Measurements from ENCODE around the gene CAMK2D. TPM values are rescaled to one million over a fixed set of nuclear protein-coding genes. Genes with fewer than 3 reads are reported as not detected.
A peak's percentile ranks its signal among the peaks of the same experiment; 100 is the strongest.

CAMK2D gene
- total and polyA plus RNA-seq, 4 donors: 10.1 to 31.0 (median 25.6) TPM

- no peak overlapping the region for H3K27ac ChIP-seq (ENCODE audit: low read depth in 1 of 2, low read length in 2 of 2)
- TF ChIP-seq ATF3 (IDR thresholded peaks at IDR 0.05) (no peak), REST (IDR thresholded peaks at IDR 0.05) (no peak), YY1 (IDR thresholded peaks at IDR 0.05) (no peak)
- H3K4me3 ChIP-seq (ENCODE audit: low read depth in 1 of 3, low read length in 3 of 3): no peak overlapping the region
- no peak overlapping the region for H3K9ac ChIP-seq (ENCODE audit: low read depth in 1 of 2, low read length in 2 of 2)
- no peaks in the 10 kb centered on the region for H3K4me1 ChIP-seq (ENCODE audit: control insufficient read depth in 4 of 4, insufficient read depth in 4 of 4, low read length in 3 of 4)
- no peaks in the 10 kb centered on the region for H3K36me3 ChIP-seq (ENCODE audit: control insufficient read depth in 4 of 4, insufficient read depth in 3 of 4, low read depth in 1 of 4, low read length in 3 of 4)
- H3K9me3 ChIP-seq (ENCODE audit: control insufficient read depth in 4 of 4, low read length in 3 of 4): no peaks in the 10 kb centered on the region
- no peaks in the 10 kb centered on the region for H3K27me3 ChIP-seq (ENCODE audit: control insufficient read depth in 4 of 4, insufficient read depth in 4 of 4, low read length in 3 of 4)
- no peak for DNase-seq (ENCODE audit: low spot score)
Measured at GRCh38 chr4:113541933-113542332, 219.6 kb downstream of the CAMK2D start.

DNA sequence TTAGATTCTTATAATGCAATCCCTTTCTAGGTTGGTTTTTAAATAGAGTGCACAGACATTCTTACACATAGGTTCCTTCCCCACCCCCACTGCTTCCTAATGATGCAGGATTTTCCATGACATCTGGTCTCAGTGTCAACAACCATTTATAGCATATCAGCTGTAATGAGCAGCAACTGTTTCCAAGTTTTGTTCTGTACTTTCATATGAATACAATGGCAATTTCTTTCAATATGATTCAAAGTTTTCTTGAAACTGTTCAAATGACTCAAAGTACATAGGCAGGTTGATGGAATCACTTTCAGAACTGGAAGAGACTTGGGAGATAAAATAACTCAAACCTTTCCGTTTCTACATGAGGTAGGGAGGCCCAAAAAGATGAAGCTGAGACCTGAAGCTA, 220.7 kb downstream of the CAMK2D start:
- Histone ChIP-seq H3K27ac (ENCODE audit: low read depth in 1 of 2, low read length in 2 of 2) (no peak overlapping the region), H3K36me3 (ENCODE audit: control insufficient read depth in 4 of 4, insufficient read depth in 3 of 4, low read depth in 1 of 4, low read length in 3 of 4) (no peaks in the 10 kb centered on the region), H3K9me3 (ENCODE audit: control insufficient read depth in 4 of 4, low read length in 3 of 4) (no peaks in the 10 kb centered on the region), H3K27me3 (ENCODE audit: control insufficient read depth in 4 of 4, insufficient read depth in 4 of 4, low read length in 3 of 4) (no peaks in the 10 kb centered on the region), H3K9ac (ENCODE audit: low read depth in 1 of 2, low read length in 2 of 2) (no peak overlapping the region), H3K4me3 (ENCODE audit: low read depth in 1 of 3, low read length in 3 of 3) (no peak overlapping the region), H3K4me1 (ENCODE audit: control insufficient read depth in 4 of 4, insufficient read depth in 4 of 4, low read length in 3 of 4) (no peaks in the 10 kb centered on the region)
- DNase-seq (ENCODE audit: low spot score): no peak
- TF ChIP-seq JUND (IDR thresholded peaks at IDR 0.05) (peak; percentile 44 to 75), TAF1 (conservative IDR thresholded peaks at IDR 0.05) (no peak), SP1 (IDR thresholded peaks at IDR 0.05) (peak; percentile 10)
- 85% methylated on average over 1 of the region's 1 CpG for WGBS

DNA sequence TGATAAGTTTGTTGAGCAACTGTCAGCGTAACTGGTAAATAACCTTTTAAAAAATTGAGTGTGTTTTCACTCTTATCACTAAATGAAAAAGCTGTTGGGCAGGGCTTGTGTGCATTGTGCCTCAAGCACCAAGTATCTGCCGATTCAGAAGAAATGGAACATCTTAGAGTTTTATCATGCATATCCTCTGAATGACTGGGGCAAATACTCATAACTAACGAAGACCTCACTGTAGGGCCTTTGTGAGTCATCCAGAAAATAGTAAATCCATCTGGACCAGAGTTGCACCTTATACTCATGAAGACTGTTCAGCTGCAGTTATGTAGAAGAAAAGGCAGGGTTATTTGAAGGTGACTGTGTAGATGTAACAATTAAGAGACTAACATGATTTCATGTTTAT, 222.1 kb downstream of the CAMK2D start:
- DNase-seq (ENCODE audit: low spot score): no peak
- H3K9ac ChIP-seq (ENCODE audit: low read depth in 1 of 2, low read length in 2 of 2): no peak overlapping the region
- H3K4me3 ChIP-seq (ENCODE audit: low read depth in 1 of 3, low read length in 3 of 3): no peak overlapping the region
- TF ChIP-seq, protein P1, sequence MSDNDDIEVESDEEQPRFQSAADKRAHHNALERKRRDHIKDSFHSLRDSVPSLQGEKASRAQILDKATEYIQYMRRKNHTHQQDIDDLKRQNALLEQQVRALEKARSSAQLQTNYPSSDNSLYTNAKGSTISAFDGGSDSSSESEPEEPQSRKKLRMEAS (IDR thresholded peaks at IDR 0.05): no peak
- TF ChIP-seq RXRA (IDR thresholded peaks at IDR 0.05) (no peak), FOXA2 (IDR thresholded peaks at IDR 0.05) (no peak), GABPA (IDR thresholded peaks at IDR 0.05 in 1 of 2, conservative IDR thresholded peaks at IDR 0.05 in 1 of 2) (no peak), REST (IDR thresholded peaks at IDR 0.05) (no peak)
- TF ChIP-seq, protein P2, sequence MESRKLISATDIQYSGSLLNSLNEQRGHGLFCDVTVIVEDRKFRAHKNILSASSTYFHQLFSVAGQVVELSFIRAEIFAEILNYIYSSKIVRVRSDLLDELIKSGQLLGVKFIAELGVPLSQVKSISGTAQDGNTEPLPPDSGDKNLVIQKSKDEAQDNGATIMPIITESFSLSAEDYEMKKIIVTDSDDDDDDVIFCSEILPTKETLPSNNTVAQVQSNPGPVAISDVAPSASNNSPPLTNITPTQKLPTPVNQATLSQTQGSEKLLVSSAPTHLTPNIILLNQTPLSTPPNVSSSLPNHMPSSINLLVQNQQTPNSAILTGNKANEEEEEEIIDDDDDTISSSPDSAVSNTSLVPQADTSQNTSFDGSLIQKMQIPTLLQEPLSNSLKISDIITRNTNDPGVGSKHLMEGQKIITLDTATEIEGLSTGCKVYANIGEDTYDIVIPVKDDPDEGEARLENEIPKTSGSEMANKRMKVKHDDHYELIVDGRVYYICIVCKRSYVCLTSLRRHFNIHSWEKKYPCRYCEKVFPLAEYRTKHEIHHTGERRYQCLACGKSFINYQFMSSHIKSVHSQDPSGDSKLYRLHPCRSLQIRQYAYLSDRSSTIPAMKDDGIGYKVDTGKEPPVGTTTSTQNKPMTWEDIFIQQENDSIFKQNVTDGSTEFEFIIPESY (IDR thresholded peaks at IDR 0.05): no peak
- no peaks in the 10 kb centered on the region for H3K9me3 ChIP-seq (ENCODE audit: control insufficient read depth in 4 of 4, low read length in 3 of 4)
- H3K27me3 ChIP-seq (ENCODE audit: control insufficient read depth in 4 of 4, insufficient read depth in 4 of 4, low read length in 3 of 4): no peaks in the 10 kb centered on the region
- H3K27ac ChIP-seq (ENCODE audit: low read depth in 1 of 2, low read length in 2 of 2): no peak overlapping the region
- no peaks in the 10 kb centered on the region for H3K4me1 ChIP-seq (ENCODE audit: control insufficient read depth in 4 of 4, insufficient read depth in 4 of 4, low read length in 3 of 4)
- WGBS: 74% methylated on average over 3 of the region's 3 CpGs
- no peaks in the 10 kb centered on the region for H3K36me3 ChIP-seq (ENCODE audit: control insufficient read depth in 4 of 4, insufficient read depth in 3 of 4, low read depth in 1 of 4, low read length in 3 of 4)
